Neural progenitor cell (in vitro differentiated cells): Measurements from ENCODE around the gene GALNS. TPM values are rescaled to one million over a fixed set of nuclear protein-coding genes. Genes with fewer than 3 reads are reported as not detected.

ENCODE experiments used
- DNase-seq: peaks from one replicate; pipeline ENCODE4 v3.0.0-alpha.2; 2016; ENCODE audit warnings: low spot score
- H2AFZ ChIP-seq: fragments of 200-600 bp; sonication (generic); replicated peaks from 2 replicates; pipeline ENCODE4 v1.6.1; 2016; ENCODE audit warnings: antibody characterized with exemption
- H3F3A ChIP-seq: fragments of 200-600 bp; sonication (generic); 2 replicates; pipeline ENCODE4 v1.6.1; 2016; ENCODE audit warnings: antibody characterized with exemption, low read depth
- H3K27ac ChIP-seq: fragments of 200-600 bp; sonication (generic); 2 replicates; pipeline ENCODE4 v1.5.1; 2016; ENCODE audit warnings: mild to moderate bottlenecking
- H3K27me3 ChIP-seq: fragments of 200-600 bp; sonication (generic); 2 replicates; pipeline ENCODE4 v1.6.1; 2016; ENCODE audit warnings: mild to moderate bottlenecking, moderate library complexity
- H3K36me3 ChIP-seq: fragments of 200-600 bp; sonication (generic); 2 replicates; pipeline ENCODE4 v1.5.1; 2016
- H3K4me1 ChIP-seq: fragments of 200-600 bp; sonication (generic); 2 replicates; pipeline ENCODE4 v1.6.1; 2016; ENCODE audit warnings: mixed run types
- H3K4me2 ChIP-seq: fragments of 200-600 bp; sonication (generic); 2 replicates; pipeline ENCODE4 v1.6.1; 2016
- H3K4me3 ChIP-seq: fragments of 200-600 bp; sonication (generic); 2 replicates; pipeline ENCODE4 v1.5.1; 2016
- H3K79me2 ChIP-seq: fragments of 200-600 bp; sonication (generic); 2 replicates; pipeline ENCODE4 v1.6.1; 2016; ENCODE audit warnings: low read depth
- H3K9ac ChIP-seq: fragments of 200-600 bp; sonication (generic); 2 replicates; pipeline ENCODE4 v1.6.1; 2016
- H3K9me3 ChIP-seq: fragments of 200-600 bp; sonication (generic); 2 replicates; pipeline ENCODE4 v1.5.1; 2016; ENCODE audit warnings: low read depth
- H4K20me1 ChIP-seq: fragments of 200-600 bp; sonication (generic); 2 replicates; pipeline ENCODE4 v1.6.1; 2016; ENCODE audit warnings: low read depth
- H3K27ac Mint-ChIP-seq: 3 replicates; pipeline ENCODE4 v1.8.0; 2021; ENCODE audit warnings: mixed read lengths
- H3K27me3 Mint-ChIP-seq: 2 replicates; pipeline ENCODE4 v1.8.0; 2022; ENCODE audit warnings: low read depth, mild to moderate bottlenecking, inconsistent platforms, moderate library complexity, mixed read lengths; ENCODE audit not compliant: insufficient read depth
- H3K36me3 Mint-ChIP-seq: 3 replicates; pipeline ENCODE4 v1.8.0; 2021; ENCODE audit warnings: mixed read lengths
- H3K4me1 Mint-ChIP-seq: 3 replicates; pipeline ENCODE4 v1.8.0; 2021; ENCODE audit warnings: mixed read lengths
- H3K4me3 Mint-ChIP-seq: 3 replicates; pipeline ENCODE4 v1.8.0; 2021; ENCODE audit warnings: mild to moderate bottlenecking, moderate library complexity, mixed read lengths
- H3K9me3 Mint-ChIP-seq: 3 replicates; pipeline ENCODE4 v1.8.0; 2020; ENCODE audit warnings: mixed read lengths
- EZH2 ChIP-seq: fragments of 200-600 bp; sonication (generic); IDR thresholded peaks from 2 replicates; pipeline ENCODE4 v1.6.1; 2017; ENCODE audit warnings: antibody characterized with exemption, mild to moderate bottlenecking, moderate library complexity
- EZH2phosphoT487 ChIP-seq: fragments of 200-600 bp; sonication (generic); IDR thresholded peaks from 2 replicates; pipeline ENCODE4 v1.6.1; 2017; ENCODE audit warnings: antibody characterized with exemption
- total RNA-seq: library from RNA; depleted of rRNA; stranded (reverse); fragments of >200 nt; gene quantifications from 2 replicates; pipeline ENCODE4 v1.2.3, GENCODE V29; 2015; ENCODE audit warnings: low replicate concordance
- TF ChIP-seq, protein P1 (sequence below): fragments of 200-600 bp; sonication (generic); IDR thresholded peaks from 2 replicates; pipeline ENCODE4 v1.5.1; 2017; ENCODE audit warnings: antibody characterized with exemption, mild to moderate bottlenecking

The GALNS gene
- total RNA-seq, 1 donor from 2014 or later: 5.0 TPM

DNA sequence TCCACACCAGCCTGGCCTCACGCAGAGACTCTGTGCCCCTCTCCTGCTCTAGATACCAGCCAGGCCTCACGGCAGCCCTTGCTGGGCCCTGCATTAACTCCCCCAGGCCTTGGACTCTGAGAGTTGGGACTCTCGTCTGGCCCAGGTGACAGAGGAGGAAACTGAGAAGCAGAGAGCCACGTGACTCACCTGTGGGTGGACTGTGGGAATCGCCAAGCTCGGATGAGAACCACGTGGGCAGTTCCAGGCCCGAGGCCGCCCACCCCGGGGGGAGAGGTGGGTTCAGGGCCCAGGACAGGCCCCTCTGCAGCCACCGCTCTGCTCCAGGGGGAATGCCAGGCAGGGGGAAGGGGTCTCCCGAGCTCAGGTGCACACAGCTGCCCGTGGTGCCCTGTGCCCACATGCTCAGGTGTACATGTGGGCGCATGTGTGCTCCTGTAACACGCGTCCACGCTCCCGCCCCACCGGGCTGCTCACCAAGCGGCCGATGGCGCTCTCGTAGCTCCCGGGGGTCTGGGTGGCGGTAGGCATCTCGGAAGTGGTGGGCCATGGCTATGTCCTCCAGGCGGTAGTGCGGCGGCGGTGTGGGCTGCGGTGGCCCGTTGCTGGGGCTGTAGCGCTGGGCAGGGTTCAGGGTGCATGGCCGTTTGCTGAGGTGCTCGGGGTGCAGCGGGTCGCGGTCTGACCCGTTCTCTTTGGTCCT is 28.0 kb upstream of the GALNS start:
- Mint-ChIP-seq H3K36me3 (no peaks in the 10 kb centered on the region), H3K4me3 (peak overlapping the region; percentile 53), H3K27ac (no peak overlapping the region), H3K4me1 (peaks cover 11% of the 10 kb centered on the region), H3K27me3 (peaks cover 6% of the 10 kb centered on the region), H3K9me3 (no peaks in the 10 kb centered on the region)
- Histone ChIP-seq H3K9me3 (no peaks in the 10 kb centered on the region), H3K27me3 (no peaks in the 10 kb centered on the region), H3F3A (no peaks in the 10 kb centered on the region), H3K9ac (no peak overlapping the region), H3K4me2 (no peak overlapping the region), H3K4me3 (no peak overlapping the region), H2AFZ (no peak overlapping the region), H3K79me2 (no peaks in the 10 kb centered on the region), H3K27ac (no peak overlapping the region), H3K4me1 (peaks cover 7% of the 10 kb centered on the region), H4K20me1 (no peaks in the 10 kb centered on the region), H3K36me3 (no peaks in the 10 kb centered on the region)
- DNase-seq: no peak
- TF ChIP-seq EZH2 (no peak), EZH2phosphoT487 (no peak)
- TF ChIP-seq, protein P1, sequence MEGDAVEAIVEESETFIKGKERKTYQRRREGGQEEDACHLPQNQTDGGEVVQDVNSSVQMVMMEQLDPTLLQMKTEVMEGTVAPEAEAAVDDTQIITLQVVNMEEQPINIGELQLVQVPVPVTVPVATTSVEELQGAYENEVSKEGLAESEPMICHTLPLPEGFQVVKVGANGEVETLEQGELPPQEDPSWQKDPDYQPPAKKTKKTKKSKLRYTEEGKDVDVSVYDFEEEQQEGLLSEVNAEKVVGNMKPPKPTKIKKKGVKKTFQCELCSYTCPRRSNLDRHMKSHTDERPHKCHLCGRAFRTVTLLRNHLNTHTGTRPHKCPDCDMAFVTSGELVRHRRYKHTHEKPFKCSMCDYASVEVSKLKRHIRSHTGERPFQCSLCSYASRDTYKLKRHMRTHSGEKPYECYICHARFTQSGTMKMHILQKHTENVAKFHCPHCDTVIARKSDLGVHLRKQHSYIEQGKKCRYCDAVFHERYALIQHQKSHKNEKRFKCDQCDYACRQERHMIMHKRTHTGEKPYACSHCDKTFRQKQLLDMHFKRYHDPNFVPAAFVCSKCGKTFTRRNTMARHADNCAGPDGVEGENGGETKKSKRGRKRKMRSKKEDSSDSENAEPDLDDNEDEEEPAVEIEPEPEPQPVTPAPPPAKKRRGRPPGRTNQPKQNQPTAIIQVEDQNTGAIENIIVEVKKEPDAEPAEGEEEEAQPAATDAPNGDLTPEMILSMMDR: no peak

DNA sequence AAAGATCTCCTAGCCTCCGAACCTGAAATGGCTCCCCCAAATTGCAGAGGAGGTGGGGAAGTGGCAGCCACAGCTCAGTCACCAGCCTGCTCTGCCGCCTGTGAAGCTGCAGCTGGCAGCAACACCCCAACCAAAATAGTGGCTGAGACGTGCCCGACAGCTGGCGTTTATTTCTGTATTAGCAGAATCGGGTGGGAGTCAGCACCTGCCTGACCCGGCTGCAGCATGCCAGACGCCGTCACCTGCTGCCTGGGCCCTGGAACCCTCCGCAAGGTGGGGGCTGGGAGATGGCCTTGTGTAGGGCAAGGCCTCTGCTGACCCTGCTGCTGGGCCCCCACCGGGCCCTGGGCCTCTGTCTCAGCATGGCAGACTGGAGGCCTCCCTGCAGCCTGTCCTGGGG is 27.2 kb upstream of the GALNS start:
- no peaks in the 10 kb centered on the region for H3K9me3 Mint-ChIP-seq
- H3F3A ChIP-seq: no peaks in the 10 kb centered on the region
- H3K36me3 Mint-ChIP-seq: no peaks in the 10 kb centered on the region
- no peak overlapping the region for H3K4me3 ChIP-seq
- DNase-seq: no peak
- no peak overlapping the region for H3K27ac Mint-ChIP-seq
- no peaks in the 10 kb centered on the region for H3K27me3 ChIP-seq
- no peaks in the 10 kb centered on the region for H4K20me1 ChIP-seq
- H3K27me3 Mint-ChIP-seq: peaks cover 4% of the 10 kb centered on the region
- no peak overlapping the region for H3K9ac ChIP-seq
- H3K9me3 ChIP-seq: no peaks in the 10 kb centered on the region
- H3K27ac ChIP-seq: no peak overlapping the region
- H3K4me1 Mint-ChIP-seq: peaks cover 11% of the 10 kb centered on the region
- no peaks in the 10 kb centered on the region for H3K79me2 ChIP-seq
- no peak overlapping the region for H3K4me2 ChIP-seq
- H3K36me3 ChIP-seq: no peaks in the 10 kb centered on the region
- no peak overlapping the region for H2AFZ ChIP-seq
- TF ChIP-seq, protein P1: no peak
- TF ChIP-seq EZH2phosphoT487: no peak
- no peak for TF ChIP-seq EZH2
- H3K4me3 Mint-ChIP-seq: no peak overlapping the region
- H3K4me1 ChIP-seq: peaks cover 7% of the 10 kb centered on the region

DNA sequence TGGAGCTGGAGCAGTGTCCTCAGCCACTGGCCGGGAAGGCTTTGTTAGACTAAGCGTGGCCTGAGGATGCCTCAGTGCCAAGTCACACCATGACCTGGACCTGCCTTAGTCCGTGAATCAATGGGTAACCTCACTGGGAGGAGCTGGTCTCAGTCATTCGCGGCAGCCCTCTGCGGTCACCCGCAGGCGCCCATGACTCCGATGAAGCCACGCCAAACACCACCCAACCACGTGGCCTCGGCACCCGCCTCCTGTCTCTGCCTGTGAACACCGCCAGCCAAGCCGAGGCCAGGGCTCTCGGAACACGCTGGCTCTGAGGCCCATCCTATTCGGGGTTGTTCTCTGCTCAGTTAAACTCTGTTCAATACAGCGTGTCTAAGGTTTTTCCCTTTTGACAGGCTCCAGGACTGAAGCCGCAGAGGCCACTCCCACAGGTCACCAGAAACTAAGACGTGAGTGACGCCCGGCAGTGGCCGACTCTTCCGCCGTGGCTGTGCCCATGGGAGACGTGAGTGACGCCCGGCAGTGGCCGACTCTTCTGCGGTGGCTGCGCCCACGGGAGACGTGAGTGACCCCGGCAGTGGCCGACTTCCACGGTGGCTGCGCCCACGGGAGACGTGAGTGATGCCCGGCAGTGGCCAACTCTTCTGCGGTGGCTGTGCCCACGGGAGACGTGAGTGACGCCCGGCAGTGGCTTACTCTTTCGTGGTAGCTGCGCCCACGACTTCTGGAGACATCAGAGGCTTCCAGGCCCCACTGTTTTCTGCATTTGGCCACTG is 26.6 kb upstream of the GALNS start:
- no peak overlapping the region for H3K9ac ChIP-seq
- H3K27ac ChIP-seq: no peak overlapping the region
- Mint-ChIP-seq H3K36me3 (no peaks in the 10 kb centered on the region), H3K27ac (no peak overlapping the region), H3K4me3 (peak overlapping the region; percentile 33), H3K9me3 (no peaks in the 10 kb centered on the region), H3K4me1 (peaks cover 11% of the 10 kb centered on the region), H3K27me3 (peaks cover 4% of the 10 kb centered on the region)
- H2AFZ ChIP-seq: no peak overlapping the region
- H3K79me2 ChIP-seq: no peaks in the 10 kb centered on the region
- H3K4me2 ChIP-seq: no peak overlapping the region
- H3K4me3 ChIP-seq: no peak overlapping the region
- no peak for DNase-seq
- H3K9me3 ChIP-seq: no peaks in the 10 kb centered on the region
- H3F3A ChIP-seq: no peaks in the 10 kb centered on the region
- no peak for TF ChIP-seq EZH2
- TF ChIP-seq, protein P1: no peak
- no peak for TF ChIP-seq EZH2phosphoT487
- H3K36me3 ChIP-seq: no peaks in the 10 kb centered on the region
- H4K20me1 ChIP-seq: no peaks in the 10 kb centered on the region
- H3K4me1 ChIP-seq: peaks cover 7% of the 10 kb centered on the region
- no peaks in the 10 kb centered on the region for H3K27me3 ChIP-seq
